MM.1S (cell line): ENCODE results near the gene DEAF1.

ENCODE experiments used
- DNase-seq: peaks from one replicate; pipeline ENCODE4 v3.0.0-alpha.2; 2015
- H2AFZ ChIP-seq: fragments of 300-600 bp; sonication (generic); 2 replicates; pipeline ENCODE4 v1.6.0; 2016; ENCODE audit warnings: antibody characterized with exemption, low read length
- H3F3A ChIP-seq: fragments of 300-600 bp; sonication (generic); 2 replicates; pipeline ENCODE4 v1.6.1; 2016; ENCODE audit warnings: mild to moderate bottlenecking, antibody characterized with exemption, low read length, moderate library complexity, mixed read lengths; ENCODE audit not compliant: insufficient read depth
- H3K27ac ChIP-seq: fragments of 300-600 bp; sonication (generic); 2 replicates; pipeline ENCODE4 v1.5.1; 2016; ENCODE audit warnings: mild to moderate bottlenecking, low read length
- H3K27me3 ChIP-seq: fragments of 300-600 bp; sonication (generic); replicated peaks from 2 replicates; pipeline ENCODE4 v1.6.0; 2016; ENCODE audit warnings: low read length; ENCODE audit not compliant: insufficient read depth
- H3K36me3 ChIP-seq: fragments of 300-600 bp; sonication (generic); replicated peaks from 2 replicates; pipeline ENCODE4 v1.6.1; 2016; ENCODE audit warnings: mild to moderate bottlenecking, low read length, mixed read lengths; ENCODE audit not compliant: insufficient read depth
- H3K4me1 ChIP-seq: fragments of 300-600 bp; sonication (generic); 2 replicates; pipeline ENCODE4 v1.6.1; 2016; ENCODE audit warnings: low read length, mixed read lengths
- H3K4me2 ChIP-seq: fragments of 300-600 bp; sonication (generic); 2 replicates; pipeline ENCODE4 v1.6.0; 2016; ENCODE audit warnings: low read depth, low read length
- H3K4me3 ChIP-seq: fragments of 300-600 bp; sonication (generic); 2 replicates; pipeline ENCODE4 v1.5.1; 2016; ENCODE audit warnings: low read length, mixed read lengths
- H3K79me2 ChIP-seq: fragments of 300-600 bp; sonication (generic); 2 replicates; pipeline ENCODE4 v1.6.1; 2016; ENCODE audit warnings: mixed run types, low read length, mixed read lengths
- H3K9ac ChIP-seq: fragments of 300-600 bp; sonication (generic); 2 replicates; pipeline ENCODE4 v1.6.1; 2016; ENCODE audit warnings: low read length, mixed read lengths
- H3K9me2 ChIP-seq: fragments of 300-600 bp; sonication (generic); replicated peaks from 2 replicates; pipeline ENCODE4 v1.6.1; 2016; ENCODE audit warnings: mild to moderate bottlenecking, low read length, mixed read lengths; ENCODE audit not compliant: insufficient read depth
- H3K9me3 ChIP-seq: fragments of 300-600 bp; sonication (generic); replicated peaks from 2 replicates; pipeline ENCODE4 v1.6.1; 2016; ENCODE audit warnings: mild to moderate bottlenecking, low read length, mixed read lengths; ENCODE audit not compliant: insufficient read depth
- H4K20me1 ChIP-seq: fragments of 300-600 bp; sonication (generic); 2 replicates; pipeline ENCODE4 v1.6.1; 2016; ENCODE audit warnings: mild to moderate bottlenecking, low read length, moderate library complexity, mixed read lengths; ENCODE audit not compliant: insufficient read depth
- EZH2 ChIP-seq: fragments of 300-600 bp; sonication (generic); optimal IDR thresholded peaks from 2 replicates; pipeline ENCODE3; 2017; ENCODE audit warnings: low read depth, mild to moderate bottlenecking, antibody characterized with exemption, low read length, mixed read lengths
- EZH2phosphoT487 ChIP-seq: fragments of 300-600 bp; sonication (generic); IDR thresholded peaks from 2 replicates; pipeline ENCODE4 v1.6.1; 2018; ENCODE audit warnings: antibody characterized with exemption, low read length
- TF ChIP-seq, protein P1 (sequence below): fragments of 300-600 bp; sonication (generic); IDR thresholded peaks from 2 replicates; pipeline ENCODE4 v1.5.1; 2016; ENCODE audit warnings: antibody characterized with exemption, low read length, mixed read lengths

DEAF1 gene

DNA sequence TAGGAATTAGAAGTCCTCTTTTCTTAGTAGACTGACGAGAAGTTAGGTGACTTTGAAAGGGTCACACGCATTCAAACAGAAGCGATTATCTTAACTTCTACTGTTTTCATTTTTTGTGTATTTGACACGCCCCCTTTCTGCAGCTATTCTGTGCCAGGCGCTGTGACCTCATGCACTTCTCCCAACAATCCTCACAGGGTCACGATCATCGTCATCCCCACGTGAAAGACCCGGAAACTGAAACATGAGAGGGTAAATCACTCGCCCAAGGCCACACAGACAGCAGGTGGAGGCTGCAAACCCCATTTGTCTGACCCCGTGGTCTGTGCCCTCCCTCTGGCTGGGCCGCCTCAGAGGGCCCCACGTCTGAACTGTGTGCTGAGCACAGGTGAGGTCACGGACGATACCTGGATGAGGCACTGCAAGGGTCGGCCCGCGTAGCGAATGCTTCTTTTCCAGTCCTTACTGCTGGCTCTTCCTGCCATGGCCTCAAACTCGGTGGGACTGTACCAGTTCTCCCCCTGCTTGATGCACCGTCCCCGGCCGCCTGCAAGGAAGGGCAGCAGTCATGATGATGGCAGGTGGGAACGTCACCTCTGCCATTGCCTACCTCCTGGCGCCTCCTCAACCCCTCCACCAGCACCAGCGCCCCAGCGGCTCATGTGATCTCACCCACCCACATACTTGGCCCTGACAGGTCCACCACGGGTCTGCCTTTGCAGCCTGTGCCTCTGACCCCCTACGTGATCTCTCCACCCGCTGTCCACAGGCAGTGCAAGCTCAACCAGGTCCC is 8.4 kb downstream of the DEAF1 start:
- no peak overlapping the region for H3K9ac ChIP-seq
- no peaks in the 10 kb centered on the region for H3F3A ChIP-seq
- H3K9me2 ChIP-seq: no peaks in the 10 kb centered on the region
- TF ChIP-seq, protein P1, sequence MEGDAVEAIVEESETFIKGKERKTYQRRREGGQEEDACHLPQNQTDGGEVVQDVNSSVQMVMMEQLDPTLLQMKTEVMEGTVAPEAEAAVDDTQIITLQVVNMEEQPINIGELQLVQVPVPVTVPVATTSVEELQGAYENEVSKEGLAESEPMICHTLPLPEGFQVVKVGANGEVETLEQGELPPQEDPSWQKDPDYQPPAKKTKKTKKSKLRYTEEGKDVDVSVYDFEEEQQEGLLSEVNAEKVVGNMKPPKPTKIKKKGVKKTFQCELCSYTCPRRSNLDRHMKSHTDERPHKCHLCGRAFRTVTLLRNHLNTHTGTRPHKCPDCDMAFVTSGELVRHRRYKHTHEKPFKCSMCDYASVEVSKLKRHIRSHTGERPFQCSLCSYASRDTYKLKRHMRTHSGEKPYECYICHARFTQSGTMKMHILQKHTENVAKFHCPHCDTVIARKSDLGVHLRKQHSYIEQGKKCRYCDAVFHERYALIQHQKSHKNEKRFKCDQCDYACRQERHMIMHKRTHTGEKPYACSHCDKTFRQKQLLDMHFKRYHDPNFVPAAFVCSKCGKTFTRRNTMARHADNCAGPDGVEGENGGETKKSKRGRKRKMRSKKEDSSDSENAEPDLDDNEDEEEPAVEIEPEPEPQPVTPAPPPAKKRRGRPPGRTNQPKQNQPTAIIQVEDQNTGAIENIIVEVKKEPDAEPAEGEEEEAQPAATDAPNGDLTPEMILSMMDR: no peak
- TF ChIP-seq EZH2phosphoT487 (no peak), EZH2 (no peak)
- H3K79me2 ChIP-seq: peaks cover 25% of the 10 kb centered on the region
- no peak for DNase-seq
- no peaks in the 10 kb centered on the region for H3K4me1 ChIP-seq
- no peaks in the 10 kb centered on the region for H3K27me3 ChIP-seq
- H3K4me3 ChIP-seq: no peak overlapping the region
- no peak overlapping the region for H3K4me2 ChIP-seq
- H3K9me3 ChIP-seq: no peaks in the 10 kb centered on the region
- no peak overlapping the region for H2AFZ ChIP-seq
- H3K36me3 ChIP-seq: peaks cover 5% of the 10 kb centered on the region; the same call in 1 of the 2 replicates
- H3K27ac ChIP-seq: no peak overlapping the region
- H4K20me1 ChIP-seq: no peaks in the 10 kb centered on the region

- no peaks in the 10 kb centered on the region for H3K9me2 ChIP-seq
- no peaks in the 10 kb centered on the region for H3K9me3 ChIP-seq
- H3F3A ChIP-seq: no peaks in the 10 kb centered on the region
- H3K4me1 ChIP-seq: no peaks in the 10 kb centered on the region
- no peak overlapping the region for H3K27ac ChIP-seq
- no peak overlapping the region for H2AFZ ChIP-seq
- H3K4me3 ChIP-seq: no peak overlapping the region
- no peak for DNase-seq
- TF ChIP-seq EZH2 (no peak), EZH2phosphoT487 (no peak)
- TF ChIP-seq, protein P1: no peak
- no peaks in the 10 kb centered on the region for H3K27me3 ChIP-seq
- no peak overlapping the region for H3K9ac ChIP-seq
- H4K20me1 ChIP-seq: no peaks in the 10 kb centered on the region
- no peaks in the 10 kb centered on the region for H3K79me2 ChIP-seq
- H3K4me2 ChIP-seq: no peak overlapping the region
- peaks cover 5% of the 10 kb centered on the region for H3K36me3 ChIP-seq
These were observed 14.1 kb downstream of the DEAF1 start for GRCh38 chr11:680970-681369.

GRCh38 chr11:680476-680875 is 14.5 kb downstream of the DEAF1 start:
- no peaks in the 10 kb centered on the region for H3K79me2 ChIP-seq
- H3K27ac ChIP-seq: no peak overlapping the region
- no peak overlapping the region for H3K9ac ChIP-seq
- peaks cover 5% of the 10 kb centered on the region for H3K36me3 ChIP-seq
- H4K20me1 ChIP-seq: no peaks in the 10 kb centered on the region
- TF ChIP-seq, protein P1: no peak
- TF ChIP-seq EZH2phosphoT487: no peak
- H3K9me2 ChIP-seq: no peaks in the 10 kb centered on the region
- no peak overlapping the region for H3K4me2 ChIP-seq
- no peak overlapping the region for H2AFZ ChIP-seq
- DNase-seq: no peak
- H3F3A ChIP-seq: no peaks in the 10 kb centered on the region
- H3K4me1 ChIP-seq: no peaks in the 10 kb centered on the region
- no peaks in the 10 kb centered on the region for H3K27me3 ChIP-seq
- no peak overlapping the region for H3K4me3 ChIP-seq
- H3K9me3 ChIP-seq: no peaks in the 10 kb centered on the region
